ENCODE results near the gene POLN. TPM values are rescaled to one million over a fixed set of nuclear protein-coding genes. Genes with fewer than 3 reads are reported as not detected.

The POLN gene
- total RNA-seq, 3 donors from 2014 or later (not counting 1 experiment from before 2014, with no cell fraction given): 2.6 to 6.9 (median 3.3) TPM

DNA sequence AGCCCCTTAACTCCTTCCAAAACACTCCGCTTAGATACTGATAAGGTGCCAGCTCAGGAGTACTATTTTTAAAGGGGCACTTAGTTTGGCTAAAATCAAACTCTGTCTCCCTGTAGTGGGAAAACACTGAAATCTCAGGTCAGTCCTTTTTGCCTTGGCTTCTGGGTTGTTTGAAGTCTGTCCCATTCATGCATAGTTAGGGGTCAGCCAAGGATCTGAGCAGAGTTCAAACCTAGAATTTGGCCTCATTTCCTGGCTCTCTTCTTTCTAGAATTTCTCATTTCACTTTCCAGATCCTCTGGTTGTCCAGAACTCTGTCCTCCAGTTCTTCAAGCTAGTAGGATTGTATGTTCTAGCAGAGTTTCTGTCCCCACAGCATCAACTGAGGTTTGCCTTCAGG lies 151.3 kb downstream of the POLN start:
- no peaks in the 10 kb centered on the region for H3K4me1 Mint-ChIP-seq
- Histone ChIP-seq H3K27me3 (ENCODE audit: control insufficient read depth, insufficient read depth, low read length) (no peaks in the 10 kb centered on the region), H3K27ac (ENCODE audit: low read length) (no peak overlapping the region), H3K9me3 (ENCODE audit: control insufficient read depth, insufficient read depth, low read length) (no peaks in the 10 kb centered on the region), H3K36me3 (ENCODE audit: control insufficient read depth, insufficient read depth, low read length) (no peaks in the 10 kb centered on the region), H3K4me3 (ENCODE audit: low read length) (no peak overlapping the region), H3K4me1 (ENCODE audit: control insufficient read depth, insufficient read depth, low read length) (no peaks in the 10 kb centered on the region)
- TF ChIP-seq, protein P1, sequence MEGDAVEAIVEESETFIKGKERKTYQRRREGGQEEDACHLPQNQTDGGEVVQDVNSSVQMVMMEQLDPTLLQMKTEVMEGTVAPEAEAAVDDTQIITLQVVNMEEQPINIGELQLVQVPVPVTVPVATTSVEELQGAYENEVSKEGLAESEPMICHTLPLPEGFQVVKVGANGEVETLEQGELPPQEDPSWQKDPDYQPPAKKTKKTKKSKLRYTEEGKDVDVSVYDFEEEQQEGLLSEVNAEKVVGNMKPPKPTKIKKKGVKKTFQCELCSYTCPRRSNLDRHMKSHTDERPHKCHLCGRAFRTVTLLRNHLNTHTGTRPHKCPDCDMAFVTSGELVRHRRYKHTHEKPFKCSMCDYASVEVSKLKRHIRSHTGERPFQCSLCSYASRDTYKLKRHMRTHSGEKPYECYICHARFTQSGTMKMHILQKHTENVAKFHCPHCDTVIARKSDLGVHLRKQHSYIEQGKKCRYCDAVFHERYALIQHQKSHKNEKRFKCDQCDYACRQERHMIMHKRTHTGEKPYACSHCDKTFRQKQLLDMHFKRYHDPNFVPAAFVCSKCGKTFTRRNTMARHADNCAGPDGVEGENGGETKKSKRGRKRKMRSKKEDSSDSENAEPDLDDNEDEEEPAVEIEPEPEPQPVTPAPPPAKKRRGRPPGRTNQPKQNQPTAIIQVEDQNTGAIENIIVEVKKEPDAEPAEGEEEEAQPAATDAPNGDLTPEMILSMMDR (IDR thresholded peaks at IDR 0.05): no peak
- no peak overlapping the region for H3K4me3 Mint-ChIP-seq
- DNase-seq: no peak
- no peaks in the 10 kb centered on the region for H3K9me3 Mint-ChIP-seq
- no peak overlapping the region for H3K27ac Mint-ChIP-seq
- intact Hi-C loops (cut with micrococcal nuclease): no loop called here
- no peak for ATAC-seq
- no peaks in the 10 kb centered on the region for H3K36me3 Mint-ChIP-seq
- WGBS (ENCODE audit: insufficient coverage): 100% methylated on average over 1 of the region's 1 CpG
- peaks cover 0 to 3% of the 10 kb centered on the region in 2 donors for H3K27me3 Mint-ChIP-seq (ENCODE audit: low read depth in 2 of 2)

- Histone ChIP-seq H3K27me3 (ENCODE audit: control insufficient read depth, insufficient read depth, low read length) (no peaks in the 10 kb centered on the region), H3K4me3 (ENCODE audit: low read length) (no peak overlapping the region), H3K9me3 (ENCODE audit: control insufficient read depth, insufficient read depth, low read length) (no peaks in the 10 kb centered on the region), H3K4me1 (ENCODE audit: control insufficient read depth, insufficient read depth, low read length) (no peaks in the 10 kb centered on the region), H3K36me3 (ENCODE audit: control insufficient read depth, insufficient read depth, low read length) (no peaks in the 10 kb centered on the region), H3K27ac (ENCODE audit: low read length) (no peak overlapping the region)
- H3K27me3 Mint-ChIP-seq (ENCODE audit: low read depth in 2 of 2): peaks cover 0 to 3% of the 10 kb centered on the region in 2 donors
- TF ChIP-seq, protein P1 (IDR thresholded peaks at IDR 0.05): no peak
- no peak overlapping the region for H3K27ac Mint-ChIP-seq
- intact Hi-C loops (cut with micrococcal nuclease): no loop called here
- H3K4me3 Mint-ChIP-seq: no peak overlapping the region
- no peaks in the 10 kb centered on the region for H3K4me1 Mint-ChIP-seq
- 93% methylated on average over 1 of the region's 1 CpG for WGBS (ENCODE audit: insufficient coverage)
- no peaks in the 10 kb centered on the region for H3K36me3 Mint-ChIP-seq
- H3K9me3 Mint-ChIP-seq: no peaks in the 10 kb centered on the region
- ATAC-seq (no peak), DNase-seq (no peak)
These were observed 152.7 kb downstream of the POLN start for GRCh38 chr4:2089222-2089621.

DNA sequence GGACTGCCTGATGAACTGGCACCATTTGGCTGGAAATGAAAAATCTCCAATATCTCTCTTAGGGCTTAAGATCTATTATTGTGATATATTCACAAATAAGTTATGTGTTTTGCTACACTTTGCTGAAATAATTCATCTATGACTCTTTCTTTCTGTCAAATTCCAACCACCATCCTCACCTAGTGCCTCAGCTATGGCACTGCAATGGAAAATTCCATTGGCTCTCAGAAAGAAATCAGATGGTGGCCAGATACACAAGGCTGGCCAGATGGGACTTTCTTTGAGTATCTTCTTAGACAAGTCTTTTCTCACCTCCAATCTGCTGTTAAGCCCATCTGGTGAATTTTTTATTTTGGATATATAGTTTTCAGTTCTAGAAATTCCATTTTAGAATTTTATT lies 154.8 kb downstream of the POLN start:
- Mint-ChIP-seq H3K27me3 (ENCODE audit: low read depth in 2 of 2) (peaks cover 0 to 3% of the 10 kb centered on the region in 2 donors), H3K36me3 (no peaks in the 10 kb centered on the region), H3K9me3 (no peaks in the 10 kb centered on the region), H3K4me1 (no peaks in the 10 kb centered on the region), H3K4me3 (no peak overlapping the region), H3K27ac (no peak overlapping the region)
- Histone ChIP-seq H3K9me3 (ENCODE audit: control insufficient read depth, insufficient read depth, low read length) (no peaks in the 10 kb centered on the region), H3K4me3 (ENCODE audit: low read length) (no peak overlapping the region), H3K27ac (ENCODE audit: low read length) (no peak overlapping the region), H3K36me3 (ENCODE audit: control insufficient read depth, insufficient read depth, low read length) (no peaks in the 10 kb centered on the region), H3K27me3 (ENCODE audit: control insufficient read depth, insufficient read depth, low read length) (no peaks in the 10 kb centered on the region), H3K4me1 (ENCODE audit: control insufficient read depth, insufficient read depth, low read length) (no peaks in the 10 kb centered on the region)
- intact Hi-C loops (cut with micrococcal nuclease): no loop called here
- DNase-seq (no peak), ATAC-seq (no peak)
- TF ChIP-seq, protein P1 (IDR thresholded peaks at IDR 0.05): no peak

DNA sequence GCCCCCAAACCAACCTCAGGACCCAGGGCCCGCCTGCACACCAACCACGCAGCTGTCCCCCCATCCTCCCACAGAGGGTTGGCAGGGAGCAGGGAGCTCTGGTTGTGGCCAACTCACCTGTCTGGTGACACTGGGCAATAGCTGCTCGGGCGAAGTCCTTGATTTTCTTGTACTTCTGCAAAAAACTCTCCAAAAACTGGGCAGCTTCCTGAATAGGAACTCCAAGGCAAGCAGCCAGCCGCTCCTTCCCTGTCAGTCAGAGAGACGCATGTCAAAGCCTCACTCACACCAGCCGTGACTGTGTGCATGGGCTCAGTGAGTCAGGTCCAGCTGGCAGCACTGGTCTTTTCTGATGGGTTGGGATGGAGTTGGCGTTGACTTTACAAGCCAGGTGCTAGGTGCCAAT lies 156.4 kb downstream of the POLN start:
- no peaks in the 10 kb centered on the region for H3K27me3 ChIP-seq (ENCODE audit: control insufficient read depth, insufficient read depth, low read length)
- Mint-ChIP-seq H3K9me3 (no peaks in the 10 kb centered on the region), H3K36me3 (no peaks in the 10 kb centered on the region), H3K4me3 (no peak overlapping the region), H3K27me3 (ENCODE audit: low read depth in 2 of 2) (no peaks in the 10 kb centered on the region), H3K27ac (no peak overlapping the region), H3K4me1 (no peaks in the 10 kb centered on the region)
- 93% methylated on average over 8 of the region's 8 CpGs for WGBS (ENCODE audit: insufficient coverage)
- DNase-seq: peak in 1 of 2 donors; percentile 4
- TF ChIP-seq, protein P1 (IDR thresholded peaks at IDR 0.05): no peak
- no peaks in the 10 kb centered on the region for H3K4me1 ChIP-seq (ENCODE audit: control insufficient read depth, insufficient read depth, low read length)
- no peaks in the 10 kb centered on the region for H3K36me3 ChIP-seq (ENCODE audit: control insufficient read depth, insufficient read depth, low read length)
- ATAC-seq: no peak
- H3K4me3 ChIP-seq (ENCODE audit: low read length): no peak overlapping the region
- intact Hi-C loops (cut with micrococcal nuclease): no loop called here
- H3K9me3 ChIP-seq (ENCODE audit: control insufficient read depth, insufficient read depth, low read length): no peaks in the 10 kb centered on the region
- no peak overlapping the region for H3K27ac ChIP-seq (ENCODE audit: low read length)

Data from natural killer cell (primary cell).